Osteoblast (primary cell): ENCODE measurements around the gene PIGK. TPM values are rescaled to one million over a fixed set of nuclear protein-coding genes. Genes with fewer than 3 reads are reported as not detected.
"Not testable (repeated sequence)": the region's sequence is repeated elsewhere in the genome, so short reads cannot be mapped to it uniquely, and the experiment has no call there.

Experiments used
- DNase-seq: peaks from one replicate; pipeline ENCODE4 v3.0.0; 2011; ENCODE audit warnings: low spot score, mixed read lengths; ENCODE audit not compliant: insufficient read length; ENCODE audit errors: missing footprints
- H2AFZ ChIP-seq: 2 replicates; pipeline ENCODE4 v1.6.0; 2011; ENCODE audit warnings: mild to moderate bottlenecking, low read length
- H3K27ac ChIP-seq: 2 replicates; pipeline ENCODE4 v1.5.1; 2011; ENCODE audit warnings: mild to moderate bottlenecking, low read depth, low read length, moderate library complexity
- H3K27me3 ChIP-seq: 2 replicates; pipeline ENCODE4 v1.6.0; 2012; ENCODE audit warnings: mild to moderate bottlenecking, control low read depth, inconsistent platforms, low read length, moderate library complexity; ENCODE audit not compliant: insufficient read depth
- H3K36me3 ChIP-seq: 2 replicates; pipeline ENCODE4 v1.5.1; 2011; ENCODE audit warnings: mild to moderate bottlenecking, low read length, control low read depth, moderate library complexity; ENCODE audit not compliant: insufficient read depth
- H3K4me1 ChIP-seq: 2 replicates; pipeline ENCODE4 v1.5.1; 2011; ENCODE audit warnings: mild to moderate bottlenecking, low read length, control low read depth, moderate library complexity; ENCODE audit not compliant: insufficient read depth
- H3K4me2 ChIP-seq: 2 replicates; pipeline ENCODE4 v1.6.0; 2011; ENCODE audit warnings: mild to moderate bottlenecking, low read length; ENCODE audit not compliant: insufficient read depth
- H3K4me3 ChIP-seq: fragments of 200-600 bp; sonication (generic); 3 replicates; pipeline ENCODE4 v1.5.1; 2012; ENCODE audit warnings: mild to moderate bottlenecking, low read length, inconsistent platforms; ENCODE audit not compliant: insufficient read depth
- H3K79me2 ChIP-seq: 2 replicates; pipeline ENCODE4 v1.6.0; 2012; ENCODE audit warnings: mild to moderate bottlenecking, low read length, control low read depth, inconsistent platforms; ENCODE audit not compliant: insufficient read depth
- H3K9me3 ChIP-seq: 2 replicates; pipeline ENCODE4 v1.5.1; 2011; ENCODE audit warnings: low read depth, low read length, control low read depth
- H4K20me1 ChIP-seq: 2 replicates; pipeline ENCODE4 v1.6.0; 2012; ENCODE audit warnings: mild to moderate bottlenecking, low read length, control low read depth; ENCODE audit not compliant: insufficient read depth
- total RNA-seq: library from RNA; depleted of rRNA; stranded (reverse); fragments of >200 nt; gene quantifications from 2 replicates; pipeline ENCODE4 v1.2.3, GENCODE V29; 2012
- TF ChIP-seq, protein P1 (sequence below): IDR thresholded peaks from 2 replicates; pipeline ENCODE4 v1.5.1; 2011; ENCODE audit warnings: mild to moderate bottlenecking, low read depth, low read length, moderate library complexity; ENCODE audit errors: extremely low read depth

Gene PIGK
- total RNA-seq, 1 donor: 46.3 TPM

DNA sequence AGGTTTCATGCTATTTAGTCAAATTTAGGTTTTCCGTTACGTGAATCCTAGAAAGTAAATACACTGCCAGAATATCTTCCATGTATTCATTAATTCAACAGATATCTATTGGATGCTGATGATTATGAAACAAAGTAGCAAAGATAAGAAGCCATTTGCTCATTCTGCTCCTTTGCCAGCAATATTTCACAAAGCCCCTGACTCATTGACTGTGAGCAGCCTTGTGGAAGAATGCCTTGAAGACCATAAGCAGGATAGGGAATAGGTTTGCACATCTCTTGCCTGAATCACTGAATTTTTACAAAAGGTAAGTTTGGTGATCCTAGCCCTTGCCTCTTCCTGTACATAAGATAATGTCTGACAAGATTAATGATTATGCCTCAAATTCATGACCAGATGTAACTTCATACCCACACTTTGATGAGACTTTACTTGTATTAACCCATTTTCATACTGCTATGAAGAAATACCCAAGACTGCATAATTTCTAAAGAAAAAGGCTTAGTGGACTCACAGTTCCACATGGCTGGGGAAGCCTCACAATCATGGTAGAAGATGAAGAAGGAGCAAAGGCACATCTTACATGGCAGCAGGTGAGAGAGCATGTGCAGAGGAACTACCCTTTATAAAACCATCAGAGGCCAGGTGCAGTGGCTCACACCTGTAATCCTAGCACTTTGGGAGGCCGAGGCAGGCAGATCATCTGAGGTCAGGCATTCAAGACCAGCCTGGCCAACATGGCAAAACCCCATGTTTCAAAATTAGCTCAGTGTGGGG, 1.6 kb upstream of the PIGK start:
- Histone ChIP-seq H3K4me3 (no peak overlapping the region), H4K20me1 (no peaks in the 10 kb centered on the region), H3K36me3 (no peaks in the 10 kb centered on the region), H2AFZ (no peak overlapping the region), H3K4me1 (peaks cover 11% of the 10 kb centered on the region), H3K79me2 (peaks cover 4% of the 10 kb centered on the region), H3K27me3 (no peaks in the 10 kb centered on the region), H3K9me3 (no peaks in the 10 kb centered on the region), H3K4me2 (no peak overlapping the region), H3K27ac (no peak overlapping the region)
- DNase-seq: no peak
- TF ChIP-seq, protein P1, sequence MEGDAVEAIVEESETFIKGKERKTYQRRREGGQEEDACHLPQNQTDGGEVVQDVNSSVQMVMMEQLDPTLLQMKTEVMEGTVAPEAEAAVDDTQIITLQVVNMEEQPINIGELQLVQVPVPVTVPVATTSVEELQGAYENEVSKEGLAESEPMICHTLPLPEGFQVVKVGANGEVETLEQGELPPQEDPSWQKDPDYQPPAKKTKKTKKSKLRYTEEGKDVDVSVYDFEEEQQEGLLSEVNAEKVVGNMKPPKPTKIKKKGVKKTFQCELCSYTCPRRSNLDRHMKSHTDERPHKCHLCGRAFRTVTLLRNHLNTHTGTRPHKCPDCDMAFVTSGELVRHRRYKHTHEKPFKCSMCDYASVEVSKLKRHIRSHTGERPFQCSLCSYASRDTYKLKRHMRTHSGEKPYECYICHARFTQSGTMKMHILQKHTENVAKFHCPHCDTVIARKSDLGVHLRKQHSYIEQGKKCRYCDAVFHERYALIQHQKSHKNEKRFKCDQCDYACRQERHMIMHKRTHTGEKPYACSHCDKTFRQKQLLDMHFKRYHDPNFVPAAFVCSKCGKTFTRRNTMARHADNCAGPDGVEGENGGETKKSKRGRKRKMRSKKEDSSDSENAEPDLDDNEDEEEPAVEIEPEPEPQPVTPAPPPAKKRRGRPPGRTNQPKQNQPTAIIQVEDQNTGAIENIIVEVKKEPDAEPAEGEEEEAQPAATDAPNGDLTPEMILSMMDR: no peak

- Histone ChIP-seq H2AFZ (peak overlapping the region; percentile 100), H3K4me1 (peaks cover 11% of the 10 kb centered on the region), H3K9me3 (no peaks in the 10 kb centered on the region), H3K79me2 (peaks cover 12% of the 10 kb centered on the region), H3K4me3 (peak overlapping the region; percentile 89), H3K27me3 (no peaks in the 10 kb centered on the region), H3K27ac (peak overlapping the region; percentile 62), H4K20me1 (no peaks in the 10 kb centered on the region), H3K4me2 (peak overlapping the region; percentile 89), H3K36me3 (no peaks in the 10 kb centered on the region)
- DNase-seq: no peak
- TF ChIP-seq, protein P1: no peak
These were observed 609 bp downstream of the PIGK start for GRCh38 chr1:77218477-77219165.

DNA sequence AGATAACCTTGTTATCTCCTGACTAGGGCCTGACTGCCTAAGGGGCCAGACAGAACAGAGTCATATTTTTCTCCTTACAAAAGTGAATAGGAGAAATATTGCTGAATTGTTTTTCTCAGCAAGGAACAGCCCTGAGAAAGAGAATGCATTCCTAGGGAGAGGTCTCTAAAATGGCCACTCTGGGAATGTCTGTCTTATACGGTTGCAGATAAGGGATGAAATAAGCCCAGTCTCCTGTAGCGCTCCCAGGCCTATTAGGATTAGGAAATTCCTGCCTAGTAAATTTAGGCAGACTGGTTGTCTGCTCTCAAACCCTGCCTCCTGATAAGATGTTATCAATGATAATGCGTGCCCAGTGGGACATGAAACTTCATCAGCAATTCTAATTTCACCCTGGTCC, 15.2 kb downstream of the PIGK start:
- H3K27me3 ChIP-seq, H4K20me1 ChIP-seq: not testable (repeated sequence)

DNA sequence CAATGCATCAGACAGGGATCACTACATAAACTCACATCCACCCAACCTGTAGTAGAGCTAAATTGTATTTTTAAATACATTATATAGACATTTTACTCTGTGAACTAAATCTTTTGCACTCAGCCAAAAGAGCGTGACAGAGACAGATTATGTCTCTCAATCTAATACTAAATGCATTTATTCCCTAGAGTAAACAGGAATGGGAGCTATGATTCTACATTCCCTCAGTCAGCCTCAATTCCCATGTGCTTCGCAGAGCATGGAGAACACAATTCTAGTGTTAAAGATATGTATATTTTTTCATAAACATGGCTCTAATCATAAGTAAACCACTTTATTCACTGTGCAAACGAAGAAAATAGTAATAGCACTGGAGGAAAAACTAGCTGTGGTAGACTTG, 16.5 kb downstream of the PIGK start:
- DNase-seq: no peak

More for the DNA sequence above, 15.2 kb downstream of the PIGK start:
- not testable (repeated sequence) for DNase-seq, H3K9me3 ChIP-seq, H3K36me3 ChIP-seq, H3K27ac ChIP-seq, H3K79me2 ChIP-seq, H3K4me3 ChIP-seq, H3K4me1 ChIP-seq, H3K4me2 ChIP-seq, H2AFZ ChIP-seq

More for the DNA sequence above, 16.5 kb downstream of the PIGK start:
- Histone ChIP-seq H3K79me2 (no peaks in the 10 kb centered on the region), H3K4me3 (no peak overlapping the region), H3K27me3 (no peaks in the 10 kb centered on the region), H3K4me1 (peaks cover 6% of the 10 kb centered on the region), H2AFZ (peak overlapping the region; percentile 36), H3K27ac (peak overlapping the region; percentile 39), H3K36me3 (no peaks in the 10 kb centered on the region), H3K9me3 (peaks cover 2% of the 10 kb centered on the region), H3K4me2 (peak overlapping the region; percentile 7), H4K20me1 (no peaks in the 10 kb centered on the region)
- TF ChIP-seq, protein P1: no peak
